Hepatocyte (in vitro differentiated cells): ENCODE data around the gene RASL10B. TPM values are rescaled to one million over a fixed set of nuclear protein-coding genes. Genes with fewer than 3 reads are reported as not detected.

Source experiments
- DNase-seq: peaks from one replicate; pipeline ENCODE4 v3.0.0-alpha.2; 2016; ENCODE audit warnings: low spot score
- H2AFZ ChIP-seq: fragments of 200-600 bp; sonication (generic); 2 replicates; pipeline ENCODE4 v1.6.0; 2016; ENCODE audit warnings: antibody characterized with exemption, mild to moderate bottlenecking
- H3K27ac ChIP-seq: fragments of 200-600 bp; sonication (generic); 2 replicates; pipeline ENCODE4 v1.5.1; 2016; ENCODE audit warnings: mild to moderate bottlenecking
- H3K27me3 ChIP-seq: fragments of 200-600 bp; sonication (generic); 2 replicates; pipeline ENCODE4 v1.6.1; 2016
- H3K36me3 ChIP-seq: fragments of 200-600 bp; sonication (generic); replicated peaks from 2 replicates; pipeline ENCODE4 v1.5.1; 2016; ENCODE audit warnings: low read depth; ENCODE audit not compliant: insufficient read depth
- H3K4me1 ChIP-seq: fragments of 200-600 bp; sonication (generic); 2 replicates; pipeline ENCODE4 v1.5.1; 2016; ENCODE audit warnings: mild to moderate bottlenecking, moderate library complexity; ENCODE audit not compliant: insufficient read depth
- H3K4me2 ChIP-seq: fragments of 200-600 bp; sonication (generic); 2 replicates; pipeline ENCODE4 v1.6.0; 2016
- H3K4me3 ChIP-seq: fragments of 200-600 bp; sonication (generic); 2 replicates; pipeline ENCODE4 v1.5.1; 2016; ENCODE audit warnings: mild to moderate bottlenecking
- H3K79me2 ChIP-seq: fragments of 200-600 bp; sonication (generic); 2 replicates; pipeline ENCODE4 v1.6.0; 2017; ENCODE audit warnings: mild to moderate bottlenecking
- H3K9me2 ChIP-seq: fragments of 200-600 bp; sonication (generic); replicated peaks from 2 replicates; pipeline ENCODE4 v1.6.0; 2017; ENCODE audit warnings: mild to moderate bottlenecking; ENCODE audit not compliant: insufficient read depth
- H3K9me3 ChIP-seq: fragments of 200-600 bp; sonication (generic); 2 replicates; pipeline ENCODE4 v1.5.1; 2016; ENCODE audit warnings: low read depth, mild to moderate bottlenecking
- H4K20me1 ChIP-seq: fragments of 200-600 bp; sonication (generic); 2 replicates; pipeline ENCODE4 v1.6.0; 2016; ENCODE audit warnings: mild to moderate bottlenecking; ENCODE audit not compliant: insufficient read depth, poor library complexity, severe bottlenecking
- EZH2 ChIP-seq: fragments of 200-600 bp; sonication (generic); IDR thresholded peaks from 2 replicates; pipeline ENCODE4 v1.6.1; 2016; ENCODE audit warnings: antibody characterized with exemption, mild to moderate bottlenecking, borderline replicate concordance
- EZH2phosphoT487 ChIP-seq: fragments of 200-600 bp; sonication (generic); IDR thresholded peaks from one replicate; pipeline ENCODE4 v1.6.1; 2018; ENCODE audit warnings: antibody characterized with exemption, mild to moderate bottlenecking, low read depth, moderate library complexity; ENCODE audit not compliant: unreplicated experiment, severe bottlenecking
- WGBS: methylation state at CpG from one replicate; pipeline ENCODE4 v1.1.6; 2016; ENCODE audit warnings: low lambda C conversion rate; ENCODE audit errors: missing lambda C conversion rate; 5-methylcytosine and 5-hydroxymethylcytosine counted together
- polyA plus RNA-seq: library from polyadenylated mRNA; unstranded; fragments of >200 nt; fragmentation: Nextera tagmentation; extraction: Ambion mirVana; gene quantifications from 2 replicates; pipeline ENCODE4 v1.2.1, GENCODE V29; 2016
- total RNA-seq: library from RNA; depleted of rRNA; stranded (reverse); fragments of >200 nt; gene quantifications from 2 replicates; pipeline ENCODE4 v1.2.3, GENCODE V29; 2014
- TF ChIP-seq, protein P1 (sequence below): fragments of 200-600 bp; sonication (generic); IDR thresholded peaks from 2 replicates; pipeline ENCODE4 v1.5.1; 2016; ENCODE audit warnings: antibody characterized with exemption, mild to moderate bottlenecking; ENCODE audit not compliant: poor library complexity

Gene RASL10B
- total and polyA plus RNA-seq, 2 experiments from 2014 or later = 7.1 to 7.6 TPM

DNA sequence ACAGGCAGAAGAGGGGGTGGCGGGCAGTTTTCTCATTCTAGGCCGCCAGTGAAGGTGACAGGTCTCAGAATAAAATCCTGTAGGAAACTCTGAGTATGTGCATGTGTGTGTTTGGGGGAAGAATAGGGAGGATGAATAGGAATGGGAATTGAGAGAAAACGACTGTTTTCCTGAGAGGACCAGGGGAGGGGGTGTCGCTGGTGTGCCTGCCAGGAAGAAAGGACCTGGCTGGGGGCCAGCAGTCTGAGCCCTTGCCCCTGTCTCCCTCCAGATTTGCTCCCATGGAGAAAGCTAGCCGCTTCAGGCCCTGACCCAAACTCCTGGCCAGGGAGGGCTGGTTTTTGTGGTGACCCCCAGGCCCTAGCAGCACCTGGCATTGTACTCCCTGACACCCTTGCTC, 43.6 kb downstream of the RASL10B start:
- peak overlapping the region; percentile 33 for H3K4me2 ChIP-seq
- peak overlapping the region; percentile 65 for H3K27ac ChIP-seq
- TF ChIP-seq, protein P1, sequence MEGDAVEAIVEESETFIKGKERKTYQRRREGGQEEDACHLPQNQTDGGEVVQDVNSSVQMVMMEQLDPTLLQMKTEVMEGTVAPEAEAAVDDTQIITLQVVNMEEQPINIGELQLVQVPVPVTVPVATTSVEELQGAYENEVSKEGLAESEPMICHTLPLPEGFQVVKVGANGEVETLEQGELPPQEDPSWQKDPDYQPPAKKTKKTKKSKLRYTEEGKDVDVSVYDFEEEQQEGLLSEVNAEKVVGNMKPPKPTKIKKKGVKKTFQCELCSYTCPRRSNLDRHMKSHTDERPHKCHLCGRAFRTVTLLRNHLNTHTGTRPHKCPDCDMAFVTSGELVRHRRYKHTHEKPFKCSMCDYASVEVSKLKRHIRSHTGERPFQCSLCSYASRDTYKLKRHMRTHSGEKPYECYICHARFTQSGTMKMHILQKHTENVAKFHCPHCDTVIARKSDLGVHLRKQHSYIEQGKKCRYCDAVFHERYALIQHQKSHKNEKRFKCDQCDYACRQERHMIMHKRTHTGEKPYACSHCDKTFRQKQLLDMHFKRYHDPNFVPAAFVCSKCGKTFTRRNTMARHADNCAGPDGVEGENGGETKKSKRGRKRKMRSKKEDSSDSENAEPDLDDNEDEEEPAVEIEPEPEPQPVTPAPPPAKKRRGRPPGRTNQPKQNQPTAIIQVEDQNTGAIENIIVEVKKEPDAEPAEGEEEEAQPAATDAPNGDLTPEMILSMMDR = no peak
- TF ChIP-seq EZH2phosphoT487 = no peak
- no peak for TF ChIP-seq EZH2

DNA sequence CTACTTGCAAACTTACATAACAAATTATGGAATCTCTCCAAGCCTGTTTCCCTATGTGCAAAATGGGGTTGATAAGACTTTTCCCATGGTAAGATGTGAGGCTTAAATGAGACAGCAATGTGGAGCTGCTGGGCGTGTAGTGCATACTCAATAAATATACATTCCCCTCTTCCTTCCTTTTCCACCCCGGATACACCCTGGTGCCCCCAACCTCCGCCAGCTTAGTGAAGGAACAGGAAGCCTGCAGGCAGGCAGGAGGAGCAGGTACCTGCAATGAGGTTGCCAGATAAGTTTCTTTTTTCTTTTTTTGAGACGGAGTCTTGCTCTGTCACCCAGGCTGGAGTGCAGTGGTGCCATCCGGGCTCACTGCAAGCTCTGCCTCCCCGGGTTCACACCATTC, 44.1 kb downstream of the RASL10B start:
- no peaks in the 10 kb centered on the region for H4K20me1 ChIP-seq
- no peaks in the 10 kb centered on the region for H3K9me3 ChIP-seq
- no peak overlapping the region for H3K4me2 ChIP-seq
- H3K79me2 ChIP-seq = no peaks in the 10 kb centered on the region
- H3K27me3 ChIP-seq = no peaks in the 10 kb centered on the region
- no peak for DNase-seq
- H3K9me2 ChIP-seq = no peaks in the 10 kb centered on the region
- TF ChIP-seq, protein P1 = no peak
- TF ChIP-seq EZH2phosphoT487 = no peak
- no peak for TF ChIP-seq EZH2
- WGBS = 81% methylated on average over 6 of the region's 6 CpGs
- H3K27ac ChIP-seq = no peak overlapping the region
- no peak overlapping the region for H2AFZ ChIP-seq
- no peak overlapping the region for H3K4me3 ChIP-seq
- H3K36me3 ChIP-seq = no peaks in the 10 kb centered on the region
- peaks cover 33% of the 10 kb centered on the region for H3K4me1 ChIP-seq

More for the DNA sequence above, 43.6 kb downstream of the RASL10B start:
- Histone ChIP-seq H3K27me3 (no peaks in the 10 kb centered on the region), H4K20me1 (no peaks in the 10 kb centered on the region), H3K9me2 (no peaks in the 10 kb centered on the region), H3K4me3 (no peak overlapping the region), H3K36me3 (no peaks in the 10 kb centered on the region), H3K9me3 (no peaks in the 10 kb centered on the region), H3K4me1 (peaks cover 33% of the 10 kb centered on the region), H3K79me2 (no peaks in the 10 kb centered on the region), H2AFZ (no peak overlapping the region)
- 57% methylated on average over 5 of the region's 5 CpGs for WGBS
- no peak for DNase-seq

GRCh38 chr17:35778641-35779196, 47.3 kb downstream of the RASL10B start:
- H2AFZ ChIP-seq = no peak overlapping the region
- 86% methylated on average over 16 of the region's 16 CpGs for WGBS
- H3K9me3 ChIP-seq = no peaks in the 10 kb centered on the region
- H3K36me3 ChIP-seq = no peaks in the 10 kb centered on the region
- no peaks in the 10 kb centered on the region for H3K27me3 ChIP-seq
- no peak for DNase-seq
- no peaks in the 10 kb centered on the region for H3K9me2 ChIP-seq
- no peak overlapping the region for H3K4me2 ChIP-seq
- H3K4me3 ChIP-seq = no peak overlapping the region
- peak overlapping the region; percentile 36 for H3K27ac ChIP-seq
- no peaks in the 10 kb centered on the region for H4K20me1 ChIP-seq
- H3K4me1 ChIP-seq = peaks cover 36% of the 10 kb centered on the region
- TF ChIP-seq EZH2phosphoT487 (no peak), EZH2 (no peak)
- TF ChIP-seq, protein P1 = no peak
- no peaks in the 10 kb centered on the region for H3K79me2 ChIP-seq

- Histone ChIP-seq H3K9me2 (no peaks in the 10 kb centered on the region), H3K27ac (no peak overlapping the region), H3K4me1 (peaks cover 24% of the 10 kb centered on the region)
These were observed 49.5 kb downstream of the RASL10B start for GRCh38 chr17:35780950-35781349.

More at GRCh38 chr17:35780950-35781349, 49.5 kb downstream of the RASL10B start:
- no peaks in the 10 kb centered on the region for H3K36me3 ChIP-seq
- H4K20me1 ChIP-seq = no peaks in the 10 kb centered on the region
- no peaks in the 10 kb centered on the region for H3K79me2 ChIP-seq
- H3K4me2 ChIP-seq = no peak overlapping the region
- 55% methylated on average over 3 of the region's 3 CpGs for WGBS
- no peak for DNase-seq
- no peak overlapping the region for H3K4me3 ChIP-seq
- H3K27me3 ChIP-seq = no peaks in the 10 kb centered on the region
- H3K9me3 ChIP-seq = no peaks in the 10 kb centered on the region
- TF ChIP-seq, protein P1 = no peak
- TF ChIP-seq EZH2phosphoT487 = no peak
- H2AFZ ChIP-seq = no peak overlapping the region
